Measurements from ENCODE around the gene PIGM. TPM values are rescaled to one million over a fixed set of nuclear protein-coding genes. Genes with fewer than 3 reads are reported as not detected.

The PIGM gene
- total RNA-seq, 1 donor from 2014 or later, result 2.1 TPM

DNA sequence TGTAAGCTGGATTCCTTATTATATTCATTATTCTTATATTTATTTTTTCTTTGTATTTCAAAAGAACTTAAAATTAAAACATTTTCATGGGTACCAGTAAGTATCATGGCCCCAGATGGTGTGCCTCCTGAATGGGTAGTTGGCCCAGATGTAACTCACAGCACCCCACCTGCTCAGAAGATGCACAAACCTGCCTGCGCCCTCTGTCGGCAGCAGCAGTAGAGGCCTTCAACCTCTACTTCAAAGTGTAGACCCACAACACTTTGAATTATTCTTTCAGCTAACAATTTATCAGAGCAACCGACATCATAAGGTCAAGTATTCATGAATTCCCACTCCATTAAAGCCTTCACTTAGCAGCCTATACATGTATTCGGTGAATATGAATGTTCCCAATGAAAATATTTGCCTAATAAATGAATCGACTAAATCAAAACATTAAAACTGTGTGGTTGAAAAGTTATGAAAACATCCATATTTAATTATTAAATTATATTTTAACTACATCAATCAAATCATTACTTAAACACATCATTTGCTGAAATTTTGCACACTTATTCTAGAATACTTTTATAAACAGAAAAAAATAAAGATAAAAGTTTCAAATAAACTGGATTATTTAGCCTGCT, 25.4 kb downstream of the PIGM start:
- H3K36me3 ChIP-seq (ENCODE audit: control insufficient read depth, insufficient read depth, low read length), result no peaks in the 10 kb centered on the region
- DNase-seq (ENCODE audit: low read depth) (peak; percentile 65), FAIRE-seq (no peak)
- no peaks in the 10 kb centered on the region for H3K27me3 ChIP-seq (ENCODE audit: control insufficient read depth, insufficient read depth, low read length)
- TF ChIP-seq, protein P1, sequence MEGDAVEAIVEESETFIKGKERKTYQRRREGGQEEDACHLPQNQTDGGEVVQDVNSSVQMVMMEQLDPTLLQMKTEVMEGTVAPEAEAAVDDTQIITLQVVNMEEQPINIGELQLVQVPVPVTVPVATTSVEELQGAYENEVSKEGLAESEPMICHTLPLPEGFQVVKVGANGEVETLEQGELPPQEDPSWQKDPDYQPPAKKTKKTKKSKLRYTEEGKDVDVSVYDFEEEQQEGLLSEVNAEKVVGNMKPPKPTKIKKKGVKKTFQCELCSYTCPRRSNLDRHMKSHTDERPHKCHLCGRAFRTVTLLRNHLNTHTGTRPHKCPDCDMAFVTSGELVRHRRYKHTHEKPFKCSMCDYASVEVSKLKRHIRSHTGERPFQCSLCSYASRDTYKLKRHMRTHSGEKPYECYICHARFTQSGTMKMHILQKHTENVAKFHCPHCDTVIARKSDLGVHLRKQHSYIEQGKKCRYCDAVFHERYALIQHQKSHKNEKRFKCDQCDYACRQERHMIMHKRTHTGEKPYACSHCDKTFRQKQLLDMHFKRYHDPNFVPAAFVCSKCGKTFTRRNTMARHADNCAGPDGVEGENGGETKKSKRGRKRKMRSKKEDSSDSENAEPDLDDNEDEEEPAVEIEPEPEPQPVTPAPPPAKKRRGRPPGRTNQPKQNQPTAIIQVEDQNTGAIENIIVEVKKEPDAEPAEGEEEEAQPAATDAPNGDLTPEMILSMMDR (IDR thresholded peaks at IDR 0.05; ENCODE audit: insufficient read depth, low read length, severe bottlenecking), result peak; percentile 88
- no peak overlapping the region for H3K4me3 ChIP-seq (ENCODE audit: low read depth, low read length)

- DNase-seq (ENCODE audit: low read depth) (no peak), FAIRE-seq (no peak)
- Histone ChIP-seq H3K4me3 (ENCODE audit: low read depth, low read length) (no peak overlapping the region), H3K36me3 (ENCODE audit: control insufficient read depth, insufficient read depth, low read length) (no peaks in the 10 kb centered on the region), H3K27me3 (ENCODE audit: control insufficient read depth, insufficient read depth, low read length) (no peaks in the 10 kb centered on the region)
- TF ChIP-seq, protein P1 (IDR thresholded peaks at IDR 0.05; ENCODE audit: insufficient read depth, low read length, severe bottlenecking), result no peak
Measured at GRCh38 chr1:160005070-160005469, 26.7 kb downstream of the PIGM start.

DNA sequence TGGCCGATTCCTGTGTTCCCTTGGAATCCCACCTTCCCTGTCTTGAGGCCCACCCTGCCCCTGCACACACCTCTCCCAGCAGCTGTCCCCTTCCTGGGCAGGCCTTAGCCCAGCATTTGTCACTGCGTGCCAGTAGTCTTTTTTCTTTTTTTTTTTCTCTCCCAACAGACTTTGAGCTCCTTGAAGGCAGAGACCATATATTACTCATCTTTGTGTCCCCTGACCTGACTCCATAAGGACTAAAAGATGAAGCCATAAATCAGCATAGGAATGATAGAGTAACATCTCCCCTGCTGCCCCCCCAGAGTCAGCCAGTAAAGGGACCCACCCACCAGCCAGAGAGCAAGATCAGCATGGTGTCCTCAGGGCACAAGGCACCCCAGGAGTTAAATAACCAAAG, 27.4 kb downstream of the PIGM start:
- no peak for FAIRE-seq
- TF ChIP-seq, protein P1 (IDR thresholded peaks at IDR 0.05; ENCODE audit: insufficient read depth, low read length, severe bottlenecking), result no peak
- no peak for DNase-seq (ENCODE audit: low read depth)
- no peak overlapping the region for H3K4me3 ChIP-seq (ENCODE audit: low read depth, low read length)
- H3K27me3 ChIP-seq (ENCODE audit: control insufficient read depth, insufficient read depth, low read length), result no peaks in the 10 kb centered on the region
- H3K36me3 ChIP-seq (ENCODE audit: control insufficient read depth, insufficient read depth, low read length), result no peaks in the 10 kb centered on the region

GRCh38 chr1:160004001-160004400, 27.8 kb downstream of the PIGM start:
- peak; percentile 85 for DNase-seq (ENCODE audit: low read depth)
- H3K4me3 ChIP-seq (ENCODE audit: low read depth, low read length), result no peak overlapping the region
- TF ChIP-seq, protein P1 (IDR thresholded peaks at IDR 0.05; ENCODE audit: insufficient read depth, low read length, severe bottlenecking), result no peak
- no peaks in the 10 kb centered on the region for H3K36me3 ChIP-seq (ENCODE audit: control insufficient read depth, insufficient read depth, low read length)
- H3K27me3 ChIP-seq (ENCODE audit: control insufficient read depth, insufficient read depth, low read length), result no peaks in the 10 kb centered on the region
- no peak for FAIRE-seq

- Histone ChIP-seq H3K27me3 (ENCODE audit: control insufficient read depth, insufficient read depth, low read length) (no peaks in the 10 kb centered on the region), H3K36me3 (ENCODE audit: control insufficient read depth, insufficient read depth, low read length) (no peaks in the 10 kb centered on the region), H3K4me3 (ENCODE audit: low read depth, low read length) (no peak overlapping the region)
- FAIRE-seq, result peak; percentile 60
- DNase-seq (ENCODE audit: low read depth), result no peak
- TF ChIP-seq, protein P1 (IDR thresholded peaks at IDR 0.05; ENCODE audit: insufficient read depth, low read length, severe bottlenecking), result no peak
Measured at GRCh38 chr1:160001440-160001839, 30.4 kb downstream of the PIGM start.

GRCh38 chr1:159999204-159999603, 32.6 kb downstream of the PIGM start:
- Histone ChIP-seq H3K27me3 (ENCODE audit: control insufficient read depth, insufficient read depth, low read length) (no peaks in the 10 kb centered on the region), H3K4me3 (ENCODE audit: low read depth, low read length) (no peak overlapping the region), H3K36me3 (ENCODE audit: control insufficient read depth, insufficient read depth, low read length) (no peaks in the 10 kb centered on the region)
- FAIRE-seq (no peak), DNase-seq (ENCODE audit: low read depth) (peak; percentile 64)
- TF ChIP-seq, protein P1 (IDR thresholded peaks at IDR 0.05; ENCODE audit: insufficient read depth, low read length, severe bottlenecking), result no peak
